ENCODE results near the gene EED. TPM values are rescaled to one million over a fixed set of nuclear protein-coding genes. Genes with fewer than 3 reads are reported as not detected.

Gene EED
- total and polyA plus RNA-seq, 12 donors, result 8.0 to 17.3 (median 9.6) TPM

DNA sequence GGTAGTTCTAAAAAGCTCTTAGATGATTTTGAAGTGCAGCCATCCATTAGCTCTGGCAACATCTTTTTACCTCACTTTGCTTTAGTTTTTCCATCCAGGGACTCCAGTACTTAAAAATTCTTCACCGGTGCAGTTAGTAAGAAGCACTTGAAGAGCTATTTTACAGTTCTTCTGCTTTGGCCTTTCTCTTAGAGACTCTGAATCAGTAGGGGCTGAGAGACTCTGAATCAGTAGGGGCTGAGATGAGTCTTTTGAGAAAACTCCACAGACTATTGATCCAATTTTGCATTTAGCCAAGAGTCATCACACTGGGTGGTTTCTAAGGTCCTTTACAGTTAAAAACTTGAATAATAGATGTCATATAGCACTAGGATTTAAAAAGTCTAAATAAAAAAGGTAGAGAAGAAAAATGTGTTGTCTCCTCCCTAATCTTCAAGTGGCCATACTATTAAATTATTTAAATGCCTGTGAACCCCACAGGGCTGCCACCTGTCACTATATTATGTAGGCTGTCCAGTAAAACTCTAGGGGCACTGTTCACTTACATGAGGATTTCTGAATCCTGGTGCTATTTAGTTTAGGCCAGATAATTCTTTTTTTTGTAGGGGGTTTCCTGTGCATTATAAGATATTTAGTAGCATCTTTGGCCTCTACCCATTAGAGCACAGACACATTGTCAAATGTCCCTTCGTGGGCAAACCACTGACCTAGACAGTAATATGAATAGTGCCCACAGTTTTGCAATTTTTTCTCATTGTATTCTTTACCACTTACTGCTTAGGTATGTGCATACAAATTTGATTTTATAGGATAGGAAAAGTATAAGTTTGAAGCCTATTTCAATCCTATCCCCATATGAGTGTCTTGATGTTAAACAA, 31.2 kb downstream of the EED start:
- no peak overlapping the region for H3K4me3 ChIP-seq
- intact Hi-C loops (cut with DNase I), result no loop called here
- ATAC-seq (no peak), DNase-seq (no peak)
- peaks cover 0 to 88% (median 26%) of the 10 kb centered on the region in 9 donors for H3K36me3 ChIP-seq
- no peaks in the 10 kb centered on the region for H3K9me3 ChIP-seq
- no peaks in the 10 kb centered on the region for H3K4me1 ChIP-seq
- no peaks in the 10 kb centered on the region for H3K27me3 ChIP-seq
- WGBS, 2 donors, result 89 to 95% methylated on average over 2 of the region's 2 CpGs
- no peak overlapping the region for H3K27ac ChIP-seq
- TF ChIP-seq, protein P1, sequence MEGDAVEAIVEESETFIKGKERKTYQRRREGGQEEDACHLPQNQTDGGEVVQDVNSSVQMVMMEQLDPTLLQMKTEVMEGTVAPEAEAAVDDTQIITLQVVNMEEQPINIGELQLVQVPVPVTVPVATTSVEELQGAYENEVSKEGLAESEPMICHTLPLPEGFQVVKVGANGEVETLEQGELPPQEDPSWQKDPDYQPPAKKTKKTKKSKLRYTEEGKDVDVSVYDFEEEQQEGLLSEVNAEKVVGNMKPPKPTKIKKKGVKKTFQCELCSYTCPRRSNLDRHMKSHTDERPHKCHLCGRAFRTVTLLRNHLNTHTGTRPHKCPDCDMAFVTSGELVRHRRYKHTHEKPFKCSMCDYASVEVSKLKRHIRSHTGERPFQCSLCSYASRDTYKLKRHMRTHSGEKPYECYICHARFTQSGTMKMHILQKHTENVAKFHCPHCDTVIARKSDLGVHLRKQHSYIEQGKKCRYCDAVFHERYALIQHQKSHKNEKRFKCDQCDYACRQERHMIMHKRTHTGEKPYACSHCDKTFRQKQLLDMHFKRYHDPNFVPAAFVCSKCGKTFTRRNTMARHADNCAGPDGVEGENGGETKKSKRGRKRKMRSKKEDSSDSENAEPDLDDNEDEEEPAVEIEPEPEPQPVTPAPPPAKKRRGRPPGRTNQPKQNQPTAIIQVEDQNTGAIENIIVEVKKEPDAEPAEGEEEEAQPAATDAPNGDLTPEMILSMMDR (IDR thresholded peaks at IDR 0.05), result no peak

DNA sequence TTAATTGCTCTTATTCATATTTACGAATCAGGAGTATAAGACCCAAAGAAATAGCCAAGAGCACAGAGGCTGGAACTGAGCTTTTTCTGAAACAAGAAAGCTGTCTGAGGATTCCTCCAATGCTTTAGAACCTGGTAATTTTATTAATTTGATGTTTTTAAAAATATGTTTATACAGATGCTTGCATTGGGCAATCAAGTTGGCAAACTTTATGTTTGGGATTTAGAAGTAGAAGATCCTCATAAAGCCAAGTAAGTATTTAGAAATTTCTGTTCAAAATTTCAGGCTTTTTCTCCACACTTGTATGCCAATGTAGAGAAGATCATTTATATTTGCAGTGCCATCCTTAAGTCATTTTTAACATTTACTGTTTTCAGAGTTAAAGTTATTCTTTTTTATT, 33.2 kb downstream of the EED start:
- Histone ChIP-seq H3K4me1 (no peaks in the 10 kb centered on the region), H3K9me3 (no peaks in the 10 kb centered on the region), H3K27ac (no peak overlapping the region), H3K36me3 (peaks cover 0 to 78% (median 26%) of the 10 kb centered on the region in 9 donors), H3K4me3 (no peak overlapping the region), H3K27me3 (no peaks in the 10 kb centered on the region)
- intact Hi-C loops (cut with DNase I), result no loop called here
- TF ChIP-seq, protein P1 (IDR thresholded peaks at IDR 0.05), result no peak
- DNase-seq, result no peak
- WGBS, 2 donors, result 91 to 94% methylated on average over 1 of the region's 1 CpG
- ATAC-seq, result no peak

DNA sequence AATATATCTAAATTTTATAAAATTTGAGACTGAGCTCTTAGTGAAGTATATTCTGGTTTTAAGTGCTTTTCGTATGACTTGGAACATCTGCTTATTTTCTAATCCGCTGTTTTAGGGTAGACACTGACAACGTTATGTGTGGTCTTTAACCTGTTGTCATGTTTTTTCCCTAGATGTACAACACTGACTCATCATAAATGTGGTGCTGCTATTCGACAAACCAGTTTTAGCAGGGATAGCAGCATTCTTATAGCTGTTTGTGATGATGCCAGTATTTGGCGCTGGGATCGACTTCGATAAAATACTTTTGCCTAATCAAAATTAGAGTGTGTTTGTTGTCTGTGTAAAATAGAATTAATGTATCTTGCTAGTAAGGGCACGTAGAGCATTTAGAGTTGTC, 33.7 kb downstream of the EED start:
- Histone ChIP-seq H3K4me1 (no peaks in the 10 kb centered on the region), H3K27me3 (no peaks in the 10 kb centered on the region), H3K4me3 (no peak overlapping the region), H3K36me3 (peaks cover 0 to 73% (median 26%) of the 10 kb centered on the region in 9 donors), H3K9me3 (no peaks in the 10 kb centered on the region), H3K27ac (no peak overlapping the region)
- WGBS, 2 donors, result 97 to 99% methylated on average over 8 of the region's 8 CpGs
- intact Hi-C loops (cut with DNase I), result no loop called here
- DNase-seq (no peak), ATAC-seq (no peak)
- TF ChIP-seq, protein P1 (IDR thresholded peaks at IDR 0.05), result no peak

DNA sequence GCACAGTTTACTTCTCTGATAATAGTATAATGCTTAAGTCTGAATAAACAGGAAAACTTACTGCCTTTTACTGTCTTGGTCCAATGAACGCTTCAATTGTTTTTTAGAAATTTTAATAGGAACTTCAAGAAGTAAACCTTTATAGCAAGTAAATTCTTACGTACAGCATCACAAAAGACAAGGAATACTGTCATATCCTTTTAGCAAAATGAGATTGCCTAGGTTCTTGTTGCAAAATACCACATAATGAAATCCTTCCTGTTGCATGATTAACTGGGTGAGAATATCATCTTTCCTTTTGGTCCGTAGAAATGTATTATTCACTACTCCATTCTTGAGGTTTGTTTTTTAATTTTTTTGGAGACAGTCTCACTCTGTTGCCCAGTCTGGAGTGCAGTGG, 35.2 kb downstream of the EED start:
- H3K36me3 ChIP-seq, result peaks cover 0 to 70% (median 26%) of the 10 kb centered on the region in 9 donors
- no peaks in the 10 kb centered on the region for H3K4me1 ChIP-seq
- DNase-seq (no peak), ATAC-seq (no peak)
- WGBS, 2 donors, result 96 to 98% methylated on average over 3 of the region's 3 CpGs
- no peak overlapping the region for H3K27ac ChIP-seq
- intact Hi-C loops (cut with DNase I), result loop anchor here in 1 of 10 donors (10.0 kb wide), 1 partner anchor 425 kb away; the partner anchor contains the start of gene CCDC83
- no peaks in the 10 kb centered on the region for H3K9me3 ChIP-seq
- no peak overlapping the region for H3K4me3 ChIP-seq
- H3K27me3 ChIP-seq, result no peaks in the 10 kb centered on the region
- TF ChIP-seq, protein P1 (IDR thresholded peaks at IDR 0.05), result no peak

Measured in heart right ventricle (tissue), 16 donors.